ENCODE results near the gene GUK1.

The GUK1 gene

DNA sequence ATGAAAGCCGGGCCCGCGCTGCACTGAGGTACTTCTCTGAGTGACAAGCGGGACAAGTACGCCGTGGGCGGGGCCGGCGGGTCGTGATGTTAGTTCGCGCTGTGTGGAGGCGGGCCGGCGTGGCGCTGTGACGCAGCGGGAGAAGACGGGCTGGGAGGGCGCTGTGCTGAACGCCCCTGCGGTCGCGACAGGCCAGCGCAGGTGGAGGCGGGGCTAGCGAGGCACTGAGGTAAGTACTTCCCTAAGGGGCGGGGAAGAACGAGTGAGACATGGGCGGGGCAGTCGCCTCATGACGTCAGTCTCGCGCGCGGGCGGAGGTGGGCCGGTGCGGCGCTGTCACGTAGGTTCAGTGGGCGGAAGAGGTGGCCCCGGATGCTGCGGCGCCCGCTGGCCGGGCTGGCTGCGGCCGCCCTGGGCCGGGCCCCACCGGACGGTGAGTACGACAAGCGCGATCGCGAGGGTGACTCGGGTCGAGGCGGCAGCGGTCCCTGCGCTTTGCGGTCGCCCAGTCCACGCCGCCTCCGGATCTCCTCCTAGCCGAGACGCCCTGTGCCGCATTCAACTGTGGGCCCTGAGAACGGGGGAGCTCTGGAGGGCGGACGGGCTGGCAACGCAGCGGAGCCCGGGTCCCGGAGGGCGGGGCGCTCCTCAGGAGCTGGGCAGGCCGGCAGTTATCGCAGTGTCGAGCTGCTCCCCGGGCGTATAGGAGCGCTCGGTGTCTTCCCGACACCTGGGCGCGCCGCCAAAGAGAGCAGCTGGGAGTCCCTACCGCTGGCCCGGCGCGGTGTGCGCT is at the start of gene GUK1:
Gene GUK1, plus strand, starts transcription at position 349 of the 793 bp plus-strand sequence. Its CDS starts 24 bp downstream, at position 373.
- peak within 1 kb of the TSS; percentile 92 for H3K4me3 ChIP-seq (ENCODE audit: low read depth, low read length)
- ChIA-PET CTCF (interaction anchor here (1.0 to 2.6 kb wide), 4 partner anchors 9 to 140 kb away, joined by 3 to 13 read pairs (median 6); partner anchors contain the start of gene IBA57), POLR2A (interaction anchor here (0.7 to 1.2 kb wide), 2 partner anchors 9 to 25 kb away, joined by 4 to 15 read pairs; partner anchors contain the start of gene IBA57)
- TF ChIP-seq, protein P1, sequence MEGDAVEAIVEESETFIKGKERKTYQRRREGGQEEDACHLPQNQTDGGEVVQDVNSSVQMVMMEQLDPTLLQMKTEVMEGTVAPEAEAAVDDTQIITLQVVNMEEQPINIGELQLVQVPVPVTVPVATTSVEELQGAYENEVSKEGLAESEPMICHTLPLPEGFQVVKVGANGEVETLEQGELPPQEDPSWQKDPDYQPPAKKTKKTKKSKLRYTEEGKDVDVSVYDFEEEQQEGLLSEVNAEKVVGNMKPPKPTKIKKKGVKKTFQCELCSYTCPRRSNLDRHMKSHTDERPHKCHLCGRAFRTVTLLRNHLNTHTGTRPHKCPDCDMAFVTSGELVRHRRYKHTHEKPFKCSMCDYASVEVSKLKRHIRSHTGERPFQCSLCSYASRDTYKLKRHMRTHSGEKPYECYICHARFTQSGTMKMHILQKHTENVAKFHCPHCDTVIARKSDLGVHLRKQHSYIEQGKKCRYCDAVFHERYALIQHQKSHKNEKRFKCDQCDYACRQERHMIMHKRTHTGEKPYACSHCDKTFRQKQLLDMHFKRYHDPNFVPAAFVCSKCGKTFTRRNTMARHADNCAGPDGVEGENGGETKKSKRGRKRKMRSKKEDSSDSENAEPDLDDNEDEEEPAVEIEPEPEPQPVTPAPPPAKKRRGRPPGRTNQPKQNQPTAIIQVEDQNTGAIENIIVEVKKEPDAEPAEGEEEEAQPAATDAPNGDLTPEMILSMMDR (IDR thresholded peaks at IDR 0.05; ENCODE audit: insufficient read depth, low read length, missing control alignments) = peak; percentile 40
- peak; percentile 96 for DNase-seq (ENCODE audit: low read depth, low spot score)

DNA sequence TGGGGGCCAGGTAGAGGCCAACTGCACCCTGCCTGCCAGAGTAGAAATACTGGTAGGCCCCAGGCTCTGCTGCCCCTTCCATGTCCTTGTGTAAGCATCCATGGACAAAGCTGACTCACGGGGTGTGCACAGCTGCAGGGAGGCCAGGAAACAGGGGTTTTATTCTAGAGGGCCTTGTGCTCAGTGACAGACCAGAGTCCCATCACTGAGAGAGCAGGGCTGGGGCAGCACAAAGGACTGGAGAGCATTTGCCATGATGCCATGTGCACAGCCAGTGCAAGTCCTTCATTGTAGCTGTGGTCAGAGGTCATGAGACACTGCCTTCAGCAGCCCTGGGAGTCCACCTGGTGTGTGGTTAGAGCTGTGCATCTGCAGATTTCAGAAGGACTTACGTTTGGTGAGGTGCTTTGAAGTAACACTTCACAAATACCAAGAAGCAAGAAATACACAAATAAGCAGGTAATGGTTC is 49.4 kb upstream of the GUK1 start:
- CTCF ChIA-PET = no interaction called here
- no peak overlapping the region for H3K4me3 ChIP-seq (ENCODE audit: low read depth, low read length)
- DNase-seq (ENCODE audit: low read depth, low spot score) = no peak
- POLR2A ChIA-PET = interaction anchor here (0.9 to 1.3 kb wide), 3 partner anchors 8 to 91 kb away, joined by 3 to 4 read pairs (median 3); partner anchors contain the start of gene ARF1
- TF ChIP-seq, protein P1 (IDR thresholded peaks at IDR 0.05; ENCODE audit: insufficient read depth, low read length, missing control alignments) = no peak

GRCh38 chr1:228091084-228091483 is 49.0 kb upstream of the GUK1 start:
- POLR2A ChIA-PET = interaction anchor here (0.9 to 1.3 kb wide), 3 partner anchors 8 to 92 kb away, joined by 3 to 4 read pairs (median 3); partner anchors contain the start of gene ARF1
- no peak for DNase-seq (ENCODE audit: low read depth, low spot score)
- TF ChIP-seq, protein P1 (IDR thresholded peaks at IDR 0.05; ENCODE audit: insufficient read depth, low read length, missing control alignments) = no peak
- no peak overlapping the region for H3K4me3 ChIP-seq (ENCODE audit: low read depth, low read length)
- CTCF ChIA-PET = interaction anchor here (1.1 to 1.6 kb wide), 2 partner anchors 11 to 127 kb away, joined by 3 to 6 read pairs; no protein-coding TSS in a partner anchor

- DNase-seq (ENCODE audit: low read depth, low spot score) = no peak
- H3K4me3 ChIP-seq (ENCODE audit: low read depth, low read length) = no peak overlapping the region
- CTCF ChIA-PET = interaction anchor here (1.1 to 1.6 kb wide), 5 partner anchors 8 to 125 kb away, joined by 3 to 6 read pairs (median 3); no protein-coding TSS in a partner anchor
- TF ChIP-seq, protein P1 (IDR thresholded peaks at IDR 0.05; ENCODE audit: insufficient read depth, low read length, missing control alignments) = no peak
- POLR2A ChIA-PET = interaction anchor here (1.3 kb wide), 1 partner anchor 10 kb away, joined by 3 read pairs; no protein-coding TSS in a partner anchor
Observed at GRCh38 chr1:228092342-228093049, 47.6 kb upstream of the GUK1 start.

GRCh38 chr1:228093050-228093906 is 46.8 kb upstream of the GUK1 start:
- CTCF ChIA-PET = interaction anchor here (1.3 kb wide), 3 partner anchors 9 to 93 kb away, joined by 3 read pairs; no protein-coding TSS in a partner anchor
- DNase-seq (ENCODE audit: low read depth, low spot score) = no peak
- TF ChIP-seq, protein P1 (IDR thresholded peaks at IDR 0.05; ENCODE audit: insufficient read depth, low read length, missing control alignments) = no peak
- no peak overlapping the region for H3K4me3 ChIP-seq (ENCODE audit: low read depth, low read length)
- POLR2A ChIA-PET = interaction anchor here (1.7 kb wide), 1 partner anchor 9 kb away, joined by 5 read pairs; no protein-coding TSS in a partner anchor

Data from AG04449 (cell line).